SK-N-SH (cell line): Measurements from ENCODE around the gene SPRR2F. TPM values are rescaled to one million over a fixed set of nuclear protein-coding genes. Genes with fewer than 3 reads are reported as not detected.

Experiments
- CTCF ChIA-PET: fragments of 300-600, 350-600 bp; formaldehyde crosslinking; extraction: SDS; loops from one replicate; lab custom pipeline; 2021; lab: Yijun Ruan, JAX
- POLR2A ChIA-PET: fragments of 350-600 bp; sonication (Branson Sonifier 250); formaldehyde crosslinking; extraction: SDS; loops from one replicate; lab custom pipeline; 2020; ENCODE audit warnings: antibody characterized with exemption, inconsistent platforms; lab: Yijun Ruan, JAX
- DNase-seq: peaks from one replicate; pipeline ENCODE4 v3.0.0; 2012
- H2AFZ ChIP-seq: fragments of 200-600 bp; sonication (generic); 2 replicates; pipeline ENCODE4 v1.8.1; 2016; ENCODE audit warnings: antibody characterized with exemption, mild to moderate bottlenecking, low read depth
- H3F3A ChIP-seq: fragments of 200-600 bp; sonication (generic); replicated peaks from 2 replicates; pipeline ENCODE3; 2016; ENCODE audit warnings: antibody characterized with exemption, mild to moderate bottlenecking; ENCODE audit not compliant: insufficient read depth
- H3K27ac ChIP-seq, 2 experiments: fragments of 200-500 bp in 1 of 2; fragments of 200-600 bp in 1 of 2; sonication (Bioruptor generic) in 1 of 2; sonication (generic), shearing (Covaris generic) in 1 of 2; 2 replicates each; pipeline versions ENCODE4 v1.5.1 to v1.6.1; 2014 to 2016; ENCODE audit warnings: low read depth in 2 of 2, inconsistent platforms in 1 of 2, low read length in 1 of 2, mild to moderate bottlenecking in 1 of 2, mixed read lengths in 1 of 2
- H3K27me3 ChIP-seq: fragments of 200-600 bp; sonication (generic), shearing (Covaris generic); 2 replicates; pipeline ENCODE4 v1.6.1; 2016; ENCODE audit warnings: mixed run types; ENCODE audit not compliant: insufficient read depth
- H3K36me3 ChIP-seq, 2 experiments: fragments of 200-500 bp in 1 of 2; fragments of 200-600 bp in 1 of 2; sonication (Bioruptor generic) in 1 of 2; sonication (generic) in 1 of 2; replicated peaks in 1 of 2; 2 replicates each; pipeline versions ENCODE3 to v1.5.1; 2014 to 2016; ENCODE audit warnings: low read length in 1 of 2, mild to moderate bottlenecking in 1 of 2; ENCODE audit not compliant: insufficient read depth in 2 of 2, control insufficient read depth in 1 of 2
- H3K4me1 ChIP-seq, 2 experiments: fragments of 200-500 bp in 1 of 2; fragments of 200-600 bp in 1 of 2; sonication (Bioruptor generic) in 1 of 2; sonication (generic), shearing (Covaris generic) in 1 of 2; 2 replicates each; pipeline versions ENCODE4 v1.5.1 to v1.6.1; 2014 to 2016; ENCODE audit warnings: low read depth in 1 of 2, low read length in 1 of 2, mixed run types in 1 of 2; ENCODE audit not compliant: insufficient read depth in 2 of 2, control insufficient read depth in 1 of 2
- H3K4me2 ChIP-seq: fragments of 200-600 bp; sonication (generic), shearing (Covaris generic); 2 replicates; pipeline ENCODE4 v1.6.1; 2017; ENCODE audit warnings: mixed run types
- H3K4me3 ChIP-seq, 2 experiments: fragments of 200-500 bp in 1 of 2; fragments of 200-600 bp in 1 of 2; sonication (Bioruptor generic) in 1 of 2; sonication (generic), shearing (Covaris generic) in 1 of 2; 2 replicates each; pipeline versions ENCODE4 v1.5.1 to v1.8.1; 2014 to 2016; ENCODE audit warnings: low read depth in 2 of 2, inconsistent platforms in 1 of 2, low read length in 1 of 2, mild to moderate bottlenecking in 1 of 2, mixed read lengths in 1 of 2, moderate library complexity in 1 of 2
- H3K79me2 ChIP-seq: fragments of 200-600 bp; sonication (generic); 2 replicates; pipeline ENCODE4 v1.8.1; 2017; ENCODE audit warnings: mild to moderate bottlenecking; ENCODE audit not compliant: insufficient read depth
- H3K9ac ChIP-seq: fragments of 200-600 bp; sonication (generic); 2 replicates; pipeline ENCODE4 v1.6.1; 2017; ENCODE audit warnings: mixed run types
- H3K9me2 ChIP-seq: fragments of 200-600 bp; sonication (generic); 2 replicates; pipeline ENCODE4 v1.6.1; 2017; ENCODE audit warnings: mixed run types
- H3K9me3 ChIP-seq: fragments of 200-600 bp; sonication (generic); 2 replicates; pipeline ENCODE4 v1.6.1; 2017; ENCODE audit warnings: mixed run types, mild to moderate bottlenecking, moderate library complexity
- H4K20me1 ChIP-seq: fragments of 200-600 bp; sonication (generic); 2 replicates; pipeline ENCODE4 v1.6.1; 2017; ENCODE audit warnings: mild to moderate bottlenecking, mixed run types; ENCODE audit not compliant: insufficient read depth
- CHD2 ChIP-seq: fragments of 150-350 bp; IDR thresholded peaks from 2 replicates; pipeline ENCODE4 v1.6.1; 2018; ENCODE audit warnings: low read length; ENCODE audit not compliant: partially characterized antibody
- ELF1 ChIP-seq: IDR thresholded peaks from 2 replicates; pipeline ENCODE4 v1.4.0; 2012
- FOXJ3 ChIP-seq: sonication (generic); formaldehyde crosslinking; IDR thresholded peaks from 2 replicates; pipeline ENCODE4 v1.5.1; 2020; ENCODE audit warnings: mild to moderate bottlenecking, missing genetic modification reagents
- FOXM1 ChIP-seq: IDR thresholded peaks from 2 replicates; pipeline ENCODE4 v1.4.0; 2012; ENCODE audit warnings: low read depth, mild to moderate bottlenecking
- GATA2 ChIP-seq: sonication (generic); formaldehyde crosslinking; IDR thresholded peaks from 2 replicates; pipeline ENCODE4 v1.5.0; 2020; ENCODE audit warnings: mild to moderate bottlenecking, missing genetic modification reagents
- MAX ChIP-seq: IDR thresholded peaks from 2 replicates; pipeline ENCODE4 v1.4.0; 2012; ENCODE audit warnings: low read depth
- MXI1 ChIP-seq: IDR thresholded peaks from 2 replicates; pipeline ENCODE4 v1.6.1; 2012; ENCODE audit warnings: mild to moderate bottlenecking, low read depth, low read length, improper control_type of control experiment
- RCOR1 ChIP-seq: fragments of 150-350 bp; IDR thresholded peaks from 2 replicates; pipeline ENCODE4 v1.6.1; 2017; ENCODE audit warnings: antibody characterized with exemption, low read length
- RFX5 ChIP-seq: IDR thresholded peaks from 2 replicates; pipeline ENCODE4 v1.6.1; 2012; ENCODE audit warnings: mild to moderate bottlenecking, improper control_type of control experiment, low read length
- SMC3 ChIP-seq: IDR thresholded peaks from 2 replicates; pipeline ENCODE4 v1.6.1; 2012; ENCODE audit warnings: low read depth, low read length, improper control_type of control experiment
- TAF1 ChIP-seq: IDR thresholded peaks from 2 replicates; pipeline ENCODE4 v1.6.1; 2012; ENCODE audit warnings: low read depth, mild to moderate bottlenecking, low read length, moderate library complexity, borderline replicate concordance
- TEAD4 ChIP-seq: IDR thresholded peaks from 2 replicates; pipeline ENCODE4 v1.4.0; 2012; ENCODE audit warnings: mild to moderate bottlenecking, borderline replicate concordance; ENCODE audit not compliant: insufficient read depth
- USF2 ChIP-seq: fragments of 150-350 bp; IDR thresholded peaks from 2 replicates; pipeline ENCODE4 v1.6.1; 2017; ENCODE audit warnings: antibody characterized with exemption, low read length, low read depth, borderline replicate concordance
- YY1 ChIP-seq: IDR thresholded peaks from 2 replicates; pipeline ENCODE4 v1.4.0; 2012; ENCODE audit warnings: low read depth, mild to moderate bottlenecking
- WGBS: methylation state at CpG from one replicate; pipeline ENCODE4 v1.1.6; 2017; ENCODE audit warnings: low lambda C conversion rate; 5-methylcytosine and 5-hydroxymethylcytosine counted together
- polyA plus RNA-seq, 3 experiments: library from polyadenylated mRNA; depleted of rRNA; stranded (reverse); fragments of >200 nt; gene quantifications; 2 replicates each; pipeline ENCODE4 v1.2.3, GENCODE V29; 2012
- TF ChIP-seq, protein P1 (sequence below): IDR thresholded peaks from 2 replicates; pipeline ENCODE4; 2012

SPRR2F gene
- polyA plus RNA-seq, 1 of the 3 experiments (the other 2 are of a cell fraction), result not detected

GRCh38 chr1:153141377-153141776 lies 28.1 kb upstream of the SPRR2F start:
- 3% methylated on average over 3 of the region's 3 CpGs for WGBS
- Histone ChIP-seq H3K4me3 (no peak overlapping the region), H3K9ac (no peak overlapping the region), H3K9me2 (no peaks in the 10 kb centered on the region), H3K79me2 (no peaks in the 10 kb centered on the region), H3K27me3 (no peaks in the 10 kb centered on the region), H2AFZ (no peak overlapping the region)
- POLR2A ChIA-PET, result no interaction called here
- DNase-seq, result no peak
- TF ChIP-seq ELF1 (no peak), CHD2 (no peak), RFX5 (no peak), FOXM1 (no peak), YY1 (no peak), MXI1 (no peak), RCOR1 (no peak)
- TF ChIP-seq, all 33 proteins: peak for 0
- Histone ChIP-seq H3K4me2 (no peak overlapping the region), H3K9me3 (no peaks in the 10 kb centered on the region), H3K27ac (no peak overlapping the region), H4K20me1 (no peaks in the 10 kb centered on the region), H3K36me3 (no peaks in the 10 kb centered on the region), H3K4me1 (no peaks in the 10 kb centered on the region), H3F3A (no peaks in the 10 kb centered on the region)
- CTCF ChIA-PET, result interaction anchor here (1.2 kb wide), 1 partner anchor 12 kb away, joined by 3 read pairs; no protein-coding TSS in a partner anchor

DNA sequence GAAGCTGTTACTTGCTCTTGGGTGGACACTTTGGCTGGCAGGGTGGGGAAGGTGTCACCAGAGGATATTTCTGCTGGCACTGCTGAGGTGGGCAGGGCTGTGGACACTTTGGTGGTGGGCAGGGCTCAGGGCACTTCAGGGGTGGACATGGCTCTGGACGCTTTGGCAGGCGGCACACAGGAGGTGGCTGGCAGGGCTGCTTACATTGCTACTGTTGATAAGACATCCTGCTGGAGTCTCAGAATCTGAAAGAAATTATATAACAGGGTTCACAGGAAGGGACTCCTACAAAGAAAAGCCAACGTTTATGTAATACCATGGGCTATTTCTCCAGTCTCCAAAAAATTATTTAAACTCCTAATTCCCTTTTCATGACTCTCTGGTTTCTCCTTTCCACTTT lies 27.2 kb upstream of the SPRR2F start:
- no peak for DNase-seq
- Histone ChIP-seq H3K9ac (no peak overlapping the region), H2AFZ (no peak overlapping the region), H3K27ac (no peak overlapping the region), H3K9me3 (no peaks in the 10 kb centered on the region), H3K4me3 (no peak overlapping the region), H3K9me2 (no peaks in the 10 kb centered on the region), H3K27me3 (no peaks in the 10 kb centered on the region), H3K36me3 (no peaks in the 10 kb centered on the region), H3K4me2 (no peak overlapping the region), H3K79me2 (no peaks in the 10 kb centered on the region), H4K20me1 (no peaks in the 10 kb centered on the region), H3K4me1 (no peaks in the 10 kb centered on the region), H3F3A (no peaks in the 10 kb centered on the region)
- 0% methylated on average over 3 of the region's 3 CpGs for WGBS
- CTCF ChIA-PET, result no interaction called here
- no peak for TF ChIP-seq GATA2 (CRISPR knock-in tag)
- no peak for TF ChIP-seq MAX
- TF ChIP-seq, protein P1, sequence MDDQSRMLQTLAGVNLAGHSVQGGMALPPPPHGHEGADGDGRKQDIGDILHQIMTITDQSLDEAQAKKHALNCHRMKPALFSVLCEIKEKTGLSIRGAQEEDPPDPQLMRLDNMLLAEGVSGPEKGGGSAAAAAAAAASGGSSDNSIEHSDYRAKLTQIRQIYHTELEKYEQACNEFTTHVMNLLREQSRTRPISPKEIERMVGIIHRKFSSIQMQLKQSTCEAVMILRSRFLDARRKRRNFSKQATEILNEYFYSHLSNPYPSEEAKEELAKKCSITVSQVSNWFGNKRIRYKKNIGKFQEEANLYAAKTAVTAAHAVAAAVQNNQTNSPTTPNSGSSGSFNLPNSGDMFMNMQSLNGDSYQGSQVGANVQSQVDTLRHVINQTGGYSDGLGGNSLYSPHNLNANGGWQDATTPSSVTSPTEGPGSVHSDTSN, result no peak
- no peak for TF ChIP-seq YY1
- TF ChIP-seq USF2, result no peak
- no peak for TF ChIP-seq TEAD4
- TF ChIP-seq SMC3, result no peak
- TF ChIP-seq TAF1, result no peak
- TF ChIP-seq FOXJ3 (CRISPR knock-in tag), result no peak
- POLR2A ChIA-PET, result no interaction called here
